ENCODE data around the gene ZNF33A.

- TF ChIP-seq SIN3A (IDR thresholded peaks at IDR 0.05; ENCODE audit: borderline replicate concordance, insufficient read depth, low read length) (no peak), TAF1 (IDR thresholded peaks at IDR 0.05; ENCODE audit: borderline replicate concordance, insufficient read depth, low read length) (no peak), POLR2AphosphoS5 (IDR thresholded peaks at IDR 0.05; ENCODE audit: low read depth, low read length) (no peak)
These were observed 62.1 kb downstream of the ZNF33A start for GRCh38 chr10:38072552-38072951.
